H1 (cell line): ENCODE measurements around the gene EGR1. TPM values are rescaled to one million over a fixed set of nuclear protein-coding genes. Genes with fewer than 3 reads are reported as not detected.

Source experiments
- JUND ChIP-seq: IDR thresholded peaks from 2 replicates; pipeline ENCODE4 v1.6.1; 2011; ENCODE audit warnings: mild to moderate bottlenecking, improper control_type of control experiment, low read length
- MAFK ChIP-seq: IDR thresholded peaks from 2 replicates; pipeline ENCODE4 v1.6.1; 2012; ENCODE audit warnings: low read depth, mild to moderate bottlenecking, improper control_type of control experiment, low read length
- NRF1 ChIP-seq: IDR thresholded peaks from 2 replicates; pipeline ENCODE4 v1.6.1; 2011; ENCODE audit warnings: mild to moderate bottlenecking, low read depth, low read length, improper control_type of control experiment
- POLR2AphosphoS5 ChIP-seq: IDR thresholded peaks from 2 replicates; pipeline ENCODE4 v1.6.1; 2011; ENCODE audit warnings: low read depth, low read length
- SIRT6 ChIP-seq: IDR thresholded peaks from one replicate; pipeline ENCODE4 v1.7.1; 2012; ENCODE audit warnings: low read length, inconsistent platforms
- TAF7 ChIP-seq: optimal IDR thresholded peaks from 2 replicates; pipeline ENCODE3; 2011; ENCODE audit warnings: low read depth, mild to moderate bottlenecking, inconsistent platforms, low read length, moderate library complexity, borderline replicate concordance
- TCF12 ChIP-seq: IDR thresholded peaks from 2 replicates; pipeline ENCODE4 v1.6.1; 2011; ENCODE audit warnings: low read depth, mild to moderate bottlenecking, low read length
- polyA plus RNA-seq, 7 experiments: library from polyadenylated mRNA; depleted of rRNA in 3 of 7; stranded (reverse) in 5 of 7; unstranded in 2 of 7; fragments of >200 nt in 5 of 7; fragments of 200-250 nt in 2 of 7; gene quantifications; 1 replicate in 5 of 7; 2 replicates in 1 of 7; 4 replicates in 1 of 7; pipeline versions ENCODE4 v1.2.1 to v1.2.3, GENCODE V29; 2011 to 2013; ENCODE audit warnings: missing spikeins in 2 of 7, mixed read lengths in 2 of 7
- total RNA-seq: library from RNA; stranded (reverse); fragmentation: NEBNext Ultra II Directional; extraction: Animal tissue kit (Norgen Biotek cat#: 25700); gene quantifications from 2 replicates; pipeline ENCODE4 v1.2.1, GENCODE V29; 2021
- TF ChIP-seq, protein P1 (sequence below): fragments of 300-600 bp; sonication (generic); IDR thresholded peaks from 2 replicates; pipeline ENCODE4 v1.7.1; 2012; ENCODE audit warnings: low read length, moderate library complexity, mild to moderate bottlenecking, inconsistent platforms; ENCODE audit not compliant: insufficient replicate concordance

The EGR1 gene
- total and polyA plus RNA-seq, 2 of the 8 experiments (the other 6 are each of a cell fraction or from before 2014, with no cell fraction given): 16.2 to 35.5 TPM

- TF ChIP-seq, protein P1, sequence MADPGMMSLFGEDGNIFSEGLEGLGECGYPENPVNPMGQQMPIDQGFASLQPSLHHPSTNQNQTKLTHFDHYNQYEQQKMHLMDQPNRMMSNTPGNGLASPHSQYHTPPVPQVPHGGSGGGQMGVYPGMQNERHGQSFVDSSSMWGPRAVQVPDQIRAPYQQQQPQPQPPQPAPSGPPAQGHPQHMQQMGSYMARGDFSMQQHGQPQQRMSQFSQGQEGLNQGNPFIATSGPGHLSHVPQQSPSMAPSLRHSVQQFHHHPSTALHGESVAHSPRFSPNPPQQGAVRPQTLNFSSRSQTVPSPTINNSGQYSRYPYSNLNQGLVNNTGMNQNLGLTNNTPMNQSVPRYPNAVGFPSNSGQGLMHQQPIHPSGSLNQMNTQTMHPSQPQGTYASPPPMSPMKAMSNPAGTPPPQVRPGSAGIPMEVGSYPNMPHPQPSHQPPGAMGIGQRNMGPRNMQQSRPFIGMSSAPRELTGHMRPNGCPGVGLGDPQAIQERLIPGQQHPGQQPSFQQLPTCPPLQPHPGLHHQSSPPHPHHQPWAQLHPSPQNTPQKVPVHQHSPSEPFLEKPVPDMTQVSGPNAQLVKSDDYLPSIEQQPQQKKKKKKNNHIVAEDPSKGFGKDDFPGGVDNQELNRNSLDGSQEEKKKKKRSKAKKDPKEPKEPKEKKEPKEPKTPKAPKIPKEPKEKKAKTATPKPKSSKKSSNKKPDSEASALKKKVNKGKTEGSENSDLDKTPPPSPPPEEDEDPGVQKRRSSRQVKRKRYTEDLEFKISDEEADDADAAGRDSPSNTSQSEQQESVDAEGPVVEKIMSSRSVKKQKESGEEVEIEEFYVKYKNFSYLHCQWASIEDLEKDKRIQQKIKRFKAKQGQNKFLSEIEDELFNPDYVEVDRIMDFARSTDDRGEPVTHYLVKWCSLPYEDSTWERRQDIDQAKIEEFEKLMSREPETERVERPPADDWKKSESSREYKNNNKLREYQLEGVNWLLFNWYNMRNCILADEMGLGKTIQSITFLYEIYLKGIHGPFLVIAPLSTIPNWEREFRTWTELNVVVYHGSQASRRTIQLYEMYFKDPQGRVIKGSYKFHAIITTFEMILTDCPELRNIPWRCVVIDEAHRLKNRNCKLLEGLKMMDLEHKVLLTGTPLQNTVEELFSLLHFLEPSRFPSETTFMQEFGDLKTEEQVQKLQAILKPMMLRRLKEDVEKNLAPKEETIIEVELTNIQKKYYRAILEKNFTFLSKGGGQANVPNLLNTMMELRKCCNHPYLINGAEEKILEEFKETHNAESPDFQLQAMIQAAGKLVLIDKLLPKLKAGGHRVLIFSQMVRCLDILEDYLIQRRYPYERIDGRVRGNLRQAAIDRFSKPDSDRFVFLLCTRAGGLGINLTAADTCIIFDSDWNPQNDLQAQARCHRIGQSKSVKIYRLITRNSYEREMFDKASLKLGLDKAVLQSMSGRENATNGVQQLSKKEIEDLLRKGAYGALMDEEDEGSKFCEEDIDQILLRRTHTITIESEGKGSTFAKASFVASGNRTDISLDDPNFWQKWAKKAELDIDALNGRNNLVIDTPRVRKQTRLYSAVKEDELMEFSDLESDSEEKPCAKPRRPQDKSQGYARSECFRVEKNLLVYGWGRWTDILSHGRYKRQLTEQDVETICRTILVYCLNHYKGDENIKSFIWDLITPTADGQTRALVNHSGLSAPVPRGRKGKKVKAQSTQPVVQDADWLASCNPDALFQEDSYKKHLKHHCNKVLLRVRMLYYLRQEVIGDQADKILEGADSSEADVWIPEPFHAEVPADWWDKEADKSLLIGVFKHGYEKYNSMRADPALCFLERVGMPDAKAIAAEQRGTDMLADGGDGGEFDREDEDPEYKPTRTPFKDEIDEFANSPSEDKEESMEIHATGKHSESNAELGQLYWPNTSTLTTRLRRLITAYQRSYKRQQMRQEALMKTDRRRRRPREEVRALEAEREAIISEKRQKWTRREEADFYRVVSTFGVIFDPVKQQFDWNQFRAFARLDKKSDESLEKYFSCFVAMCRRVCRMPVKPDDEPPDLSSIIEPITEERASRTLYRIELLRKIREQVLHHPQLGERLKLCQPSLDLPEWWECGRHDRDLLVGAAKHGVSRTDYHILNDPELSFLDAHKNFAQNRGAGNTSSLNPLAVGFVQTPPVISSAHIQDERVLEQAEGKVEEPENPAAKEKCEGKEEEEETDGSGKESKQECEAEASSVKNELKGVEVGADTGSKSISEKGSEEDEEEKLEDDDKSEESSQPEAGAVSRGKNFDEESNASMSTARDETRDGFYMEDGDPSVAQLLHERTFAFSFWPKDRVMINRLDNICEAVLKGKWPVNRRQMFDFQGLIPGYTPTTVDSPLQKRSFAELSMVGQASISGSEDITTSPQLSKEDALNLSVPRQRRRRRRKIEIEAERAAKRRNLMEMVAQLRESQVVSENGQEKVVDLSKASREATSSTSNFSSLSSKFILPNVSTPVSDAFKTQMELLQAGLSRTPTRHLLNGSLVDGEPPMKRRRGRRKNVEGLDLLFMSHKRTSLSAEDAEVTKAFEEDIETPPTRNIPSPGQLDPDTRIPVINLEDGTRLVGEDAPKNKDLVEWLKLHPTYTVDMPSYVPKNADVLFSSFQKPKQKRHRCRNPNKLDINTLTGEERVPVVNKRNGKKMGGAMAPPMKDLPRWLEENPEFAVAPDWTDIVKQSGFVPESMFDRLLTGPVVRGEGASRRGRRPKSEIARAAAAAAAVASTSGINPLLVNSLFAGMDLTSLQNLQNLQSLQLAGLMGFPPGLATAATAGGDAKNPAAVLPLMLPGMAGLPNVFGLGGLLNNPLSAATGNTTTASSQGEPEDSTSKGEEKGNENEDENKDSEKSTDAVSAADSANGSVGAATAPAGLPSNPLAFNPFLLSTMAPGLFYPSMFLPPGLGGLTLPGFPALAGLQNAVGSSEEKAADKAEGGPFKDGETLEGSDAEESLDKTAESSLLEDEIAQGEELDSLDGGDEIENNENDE: peak; percentile 21
- TF ChIP-seq TCF12 (no peak), TAF7 (peak; percentile 44), MAFK (peak; percentile 1; the same call in 1 of the 2 replicates), JUND (no peak; the same call in 1 of the 2 replicates), POLR2AphosphoS5 (peak; percentile 86), SIRT6 (peak; percentile 80), NRF1 (peak; percentile 8; the same call in 1 of the 2 replicates)
Observed at GRCh38 chr5:138468133-138468965, 3.1 kb downstream of the EGR1 start (continued).
